GM21515 (cell line): Measurements from ENCODE around the gene DHX32.
A peak's percentile ranks its signal among the peaks of the same experiment; 100 is the strongest.
"Not testable (repeated sequence)": the region's sequence is repeated elsewhere in the genome, so short reads cannot be mapped to it uniquely, and the experiment has no call there.

ENCODE experiments used
- ATAC-seq: cut with Tn5 transposase; IDR thresholded peaks from one replicate; pipeline ENCODE4 v1.9.1; 2021; ENCODE audit not compliant: unreplicated experiment

Gene DHX32

DNA sequence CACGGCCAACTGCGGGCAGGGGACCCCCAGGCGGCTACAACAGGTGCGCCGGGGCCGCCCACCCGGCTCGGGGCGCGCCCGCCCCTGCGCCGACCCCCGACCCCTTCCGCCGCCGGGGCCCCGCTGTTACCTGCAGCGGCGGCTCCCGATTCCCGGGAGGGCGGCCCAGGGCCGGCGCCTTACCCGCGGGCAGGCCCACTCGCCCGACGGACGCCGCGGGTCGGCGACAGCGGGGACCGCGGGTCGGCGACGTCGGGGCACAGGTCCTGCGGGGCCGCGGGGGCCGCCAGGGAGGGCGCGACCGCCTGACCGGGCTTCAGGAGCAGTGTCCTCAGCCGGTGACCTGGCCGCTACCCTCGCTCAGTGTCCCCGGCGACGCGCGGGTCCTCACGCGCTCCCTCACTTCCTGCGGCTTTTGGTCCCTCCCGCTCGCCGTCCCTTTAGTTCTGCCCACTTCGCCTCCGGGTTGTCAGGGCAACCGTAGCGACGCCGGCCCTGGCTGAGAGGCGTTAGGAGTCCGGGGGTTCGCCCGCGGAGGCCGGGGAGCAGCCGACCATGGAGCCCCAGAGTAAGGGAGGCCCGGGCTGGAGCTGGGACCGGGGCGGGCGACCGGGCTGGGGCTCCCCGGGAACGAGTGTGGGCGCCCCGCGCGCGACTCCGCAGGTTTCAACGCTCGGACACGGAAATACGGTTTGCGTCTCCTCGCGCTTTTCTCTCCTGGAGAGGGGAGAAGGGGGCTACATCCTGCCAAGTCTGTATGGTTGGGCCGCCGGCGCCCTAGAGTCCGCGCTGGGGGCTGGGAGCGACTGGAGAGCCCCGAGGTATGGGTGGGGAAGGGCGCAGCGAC lies 15.2 kb upstream of the DHX32 start, which contains the start of gene FANK1:
FANK1 (plus strand) TSS at position 477 of the 847 bp plus-strand sequence; CDS start at position 556, 79 bp downstream.
- peak; percentile 89 for ATAC-seq

DNA sequence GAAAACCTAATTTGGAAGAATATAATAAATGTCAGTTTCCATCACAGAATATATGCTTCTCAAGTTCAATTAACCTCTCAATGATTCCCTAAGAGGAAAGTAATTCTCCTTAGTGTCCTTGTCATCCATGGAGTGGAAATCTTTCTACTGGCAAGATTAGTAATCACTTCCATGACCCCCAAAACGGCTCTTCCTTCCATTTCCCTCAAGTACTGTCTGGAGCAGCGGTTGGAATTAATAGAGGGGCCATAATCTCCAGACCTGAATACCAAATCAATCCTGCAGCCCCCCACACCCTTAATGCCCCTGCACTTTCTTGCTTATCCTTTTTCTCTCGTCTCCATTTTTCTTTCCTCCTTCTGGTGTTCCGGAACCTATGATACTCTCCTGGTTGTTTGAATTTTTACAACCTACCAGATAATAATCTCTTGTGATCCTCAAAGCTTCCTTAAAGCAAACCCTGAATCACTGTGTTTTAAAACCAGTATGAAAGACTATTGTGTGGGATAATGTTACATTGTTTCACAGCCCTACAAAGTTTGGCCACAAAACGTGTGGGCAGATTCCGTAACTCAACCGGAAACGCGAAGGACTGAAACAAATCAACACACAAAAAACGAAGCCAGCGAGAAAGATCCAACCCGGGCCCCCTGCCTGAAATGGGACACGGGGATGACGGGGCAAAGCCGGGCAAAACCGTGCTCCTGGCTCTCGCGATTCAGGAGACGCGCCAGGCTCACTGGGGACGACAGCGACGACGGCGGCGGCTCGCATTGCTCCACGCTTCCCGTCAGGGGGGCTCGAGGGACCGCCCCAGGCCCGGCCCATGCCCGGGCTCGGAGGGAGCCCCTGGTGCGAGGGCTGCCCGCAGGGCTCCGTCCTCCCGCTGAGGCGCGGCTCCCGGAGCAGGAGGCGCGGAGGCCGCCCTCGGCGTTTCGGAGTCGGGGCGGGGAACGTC lies 14.3 kb upstream of the DHX32 start:
- ATAC-seq: peak; percentile 49

DNA sequence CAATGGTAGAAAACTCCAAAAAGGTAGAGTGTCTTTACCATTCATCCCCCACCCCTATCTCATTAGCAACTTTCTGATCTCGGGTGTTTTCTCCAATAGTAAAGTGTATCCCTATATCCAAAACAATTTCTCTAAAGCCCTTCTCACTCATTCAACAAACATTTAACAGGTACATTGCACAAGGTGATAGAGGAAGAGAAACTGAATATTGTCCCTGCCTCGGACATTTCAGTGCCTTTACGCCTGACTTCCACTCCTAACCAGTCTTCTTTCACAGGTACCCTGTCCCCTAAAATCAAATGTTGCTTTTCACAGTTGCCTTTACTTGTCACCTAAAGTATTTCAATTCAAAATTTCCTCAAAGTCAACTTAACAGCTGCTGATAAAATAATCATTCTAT lies 13.1 kb upstream of the DHX32 start:
- ATAC-seq: not testable (repeated sequence)

DNA sequence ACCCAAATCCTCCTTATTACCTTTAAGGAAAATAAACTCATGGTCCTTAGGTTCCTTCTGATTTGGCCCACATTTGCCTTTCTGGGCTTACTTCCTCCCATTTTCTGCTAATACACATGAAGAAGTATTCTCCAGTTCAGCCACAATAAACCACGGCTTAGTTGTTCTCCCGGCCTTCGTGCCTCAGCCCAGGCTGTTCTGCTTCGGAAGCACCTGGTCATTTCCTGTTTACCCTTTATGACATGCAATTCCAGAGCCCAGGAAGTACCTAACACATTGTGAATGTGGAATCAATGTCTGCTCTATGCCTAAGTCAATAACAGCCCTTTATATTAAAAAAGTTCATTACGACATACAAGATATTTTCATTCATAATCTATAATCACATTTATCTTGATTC lies 11.3 kb upstream of the DHX32 start:
- not testable (repeated sequence) for ATAC-seq

DNA sequence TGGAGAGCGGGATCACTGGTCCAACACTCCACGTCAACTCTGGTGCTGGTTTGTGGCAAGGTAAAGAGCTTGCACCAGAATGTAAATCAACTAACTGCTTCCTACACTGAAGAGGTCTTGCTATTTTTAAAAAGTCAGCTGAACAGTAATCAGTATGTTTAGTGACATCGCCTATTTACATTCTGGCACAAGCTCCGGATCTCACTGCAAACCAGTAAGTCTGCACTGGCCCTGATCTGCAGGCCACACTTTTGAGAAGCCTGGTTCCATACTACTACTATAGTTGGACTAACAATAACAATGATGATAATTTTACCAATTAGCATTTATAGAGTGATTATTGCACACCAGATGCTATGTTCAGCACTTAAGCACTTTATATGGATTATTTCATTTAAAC lies 8.3 kb upstream of the DHX32 start:
- not testable (repeated sequence) for ATAC-seq

DNA sequence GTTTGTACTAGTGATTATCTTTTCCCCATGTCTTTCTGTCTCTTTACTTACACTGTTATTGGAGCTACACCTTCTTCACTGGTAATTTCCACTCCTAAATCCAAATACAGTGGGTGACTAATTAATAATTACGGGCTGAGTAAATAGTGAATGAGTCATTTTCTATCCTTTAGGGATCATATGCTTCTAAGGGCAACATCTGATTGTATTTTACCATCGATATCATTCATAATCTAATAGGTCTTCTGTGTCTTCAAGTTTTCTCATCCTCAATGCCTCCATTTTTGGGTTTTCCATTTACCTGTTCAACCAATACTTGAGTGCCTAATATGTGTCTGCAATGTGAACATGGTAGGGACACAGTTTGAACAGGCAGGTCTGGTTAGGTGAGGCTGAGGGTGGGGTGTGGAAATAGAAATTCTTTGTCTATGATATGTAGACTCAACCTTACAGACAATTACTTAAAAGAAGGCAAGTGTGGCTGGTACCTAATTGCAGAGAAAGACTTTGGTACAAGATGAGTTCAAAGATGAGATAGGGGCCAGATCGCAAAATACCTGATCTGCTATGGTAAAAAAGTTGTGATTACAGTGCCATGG lies 5.9 kb upstream of the DHX32 start:
- no peak for ATAC-seq

DNA sequence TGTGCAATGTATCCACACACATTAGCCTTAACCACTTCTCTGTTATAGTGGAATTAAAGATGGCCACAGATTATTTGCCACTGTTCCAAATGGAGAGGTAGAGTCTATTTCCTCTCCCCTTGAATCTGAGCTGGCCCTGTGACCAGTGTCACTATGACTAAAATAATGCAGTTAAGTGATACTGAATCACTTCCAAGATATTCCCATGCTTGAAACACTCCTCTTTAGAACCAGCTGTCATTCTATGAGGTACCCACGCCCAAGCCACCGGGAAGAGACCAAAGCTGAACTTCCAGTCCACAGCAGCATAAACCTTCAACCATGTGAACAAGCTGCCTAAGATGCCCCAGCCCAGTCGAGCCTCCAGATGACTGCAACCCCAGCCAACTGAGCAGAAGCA lies 2.1 kb upstream of the DHX32 start:
- no peak for ATAC-seq

DNA sequence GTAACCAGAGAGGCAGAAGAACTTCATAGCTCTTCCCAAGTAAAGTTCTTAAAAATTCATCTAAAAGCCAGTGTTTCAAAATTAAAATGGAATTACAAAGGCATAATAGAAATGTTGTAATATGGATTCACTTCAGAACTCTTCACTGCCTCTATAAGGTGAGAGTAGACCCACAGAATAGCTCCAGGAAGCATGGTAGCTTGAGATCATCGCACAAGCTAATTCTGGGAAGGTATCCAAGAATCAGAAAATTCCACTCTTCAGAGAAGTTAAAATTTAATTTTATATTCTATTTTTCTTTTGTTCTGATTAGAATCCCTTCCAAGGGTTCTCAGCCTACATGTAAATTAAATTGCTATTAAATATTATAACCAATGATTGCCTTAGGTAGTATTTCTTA lies 1.5 kb upstream of the DHX32 start:
- no peak for ATAC-seq

DNA sequence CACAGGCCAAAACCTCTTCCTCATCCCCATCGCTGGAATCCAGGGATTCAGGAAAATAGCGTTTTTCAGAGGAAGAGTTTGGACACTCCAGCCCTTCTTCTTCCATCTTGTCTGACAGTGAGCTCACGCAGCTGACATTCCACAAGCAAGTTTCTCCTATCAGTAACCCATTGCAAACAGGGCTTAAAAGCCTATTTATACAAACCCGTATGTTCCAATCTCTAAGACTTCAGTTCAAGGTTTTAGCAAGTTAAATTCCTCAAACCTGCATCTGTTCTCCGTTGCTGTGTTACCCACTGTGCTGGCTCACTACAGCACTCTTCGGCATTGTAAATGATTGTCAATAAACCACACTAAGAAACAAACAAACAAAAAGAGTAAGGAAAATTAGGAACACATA lies 373 bp downstream of the DHX32 start:
- no peak for ATAC-seq

DNA sequence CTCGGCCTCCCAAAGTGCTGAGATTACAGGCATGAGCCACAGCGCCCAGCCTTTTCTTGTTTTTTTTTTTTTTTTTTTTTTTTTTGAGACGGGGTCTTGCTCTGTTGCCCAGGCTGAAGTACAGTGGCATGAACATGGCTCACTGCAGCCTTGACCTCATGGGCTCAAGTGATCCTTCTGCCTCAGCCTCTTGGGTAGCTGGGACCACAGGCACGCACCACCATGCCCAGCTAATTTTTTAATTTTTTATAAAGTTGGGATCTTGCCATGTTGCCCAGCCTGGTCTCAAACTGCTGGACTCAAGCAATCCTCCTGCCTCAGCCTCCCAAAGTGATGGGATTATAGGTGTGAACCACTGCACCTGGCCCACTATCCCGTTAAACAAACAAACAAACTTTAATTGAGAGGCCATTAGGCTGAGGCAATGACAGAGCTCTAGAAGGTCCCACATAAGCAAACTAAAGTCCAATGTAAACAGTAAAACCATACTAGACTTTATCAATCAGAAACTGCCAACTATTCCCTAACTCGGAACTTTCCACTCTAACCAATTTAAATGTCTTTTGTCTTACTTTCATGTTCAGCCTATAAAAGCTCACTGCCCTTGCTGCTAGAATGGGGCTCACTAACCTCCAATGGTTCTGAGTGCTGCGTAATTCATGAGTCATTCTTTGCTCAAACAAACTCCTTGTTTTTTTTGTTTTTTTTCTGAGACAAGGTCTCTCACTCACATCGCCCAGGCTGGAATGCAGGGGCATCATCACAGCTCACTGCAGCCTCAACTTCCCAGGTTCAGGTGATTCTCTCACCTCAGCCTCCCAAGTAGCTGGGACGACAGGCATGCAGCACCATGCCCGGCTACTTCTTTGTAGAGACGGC lies 1.9 kb downstream of the DHX32 start:
- no peak for ATAC-seq

DNA sequence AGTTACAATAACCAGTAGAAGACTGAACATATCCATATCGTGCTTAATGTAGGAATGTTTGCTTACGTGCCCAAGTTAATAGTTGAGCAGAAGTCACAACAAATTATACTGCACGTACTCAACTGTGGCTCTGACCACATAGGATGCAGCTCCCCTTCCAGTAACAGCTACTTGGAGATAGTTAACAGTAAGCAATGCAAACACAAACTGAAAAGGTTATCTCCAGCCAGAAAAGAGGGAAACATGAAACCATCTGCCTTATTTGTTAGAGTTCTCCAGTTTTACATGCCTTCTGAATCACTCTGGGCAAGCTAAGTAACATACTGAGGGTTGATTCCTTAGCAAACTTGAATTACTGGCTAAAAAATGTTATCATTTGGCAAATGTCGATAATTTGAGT lies 9.8 kb downstream of the DHX32 start:
- no peak for ATAC-seq

DNA sequence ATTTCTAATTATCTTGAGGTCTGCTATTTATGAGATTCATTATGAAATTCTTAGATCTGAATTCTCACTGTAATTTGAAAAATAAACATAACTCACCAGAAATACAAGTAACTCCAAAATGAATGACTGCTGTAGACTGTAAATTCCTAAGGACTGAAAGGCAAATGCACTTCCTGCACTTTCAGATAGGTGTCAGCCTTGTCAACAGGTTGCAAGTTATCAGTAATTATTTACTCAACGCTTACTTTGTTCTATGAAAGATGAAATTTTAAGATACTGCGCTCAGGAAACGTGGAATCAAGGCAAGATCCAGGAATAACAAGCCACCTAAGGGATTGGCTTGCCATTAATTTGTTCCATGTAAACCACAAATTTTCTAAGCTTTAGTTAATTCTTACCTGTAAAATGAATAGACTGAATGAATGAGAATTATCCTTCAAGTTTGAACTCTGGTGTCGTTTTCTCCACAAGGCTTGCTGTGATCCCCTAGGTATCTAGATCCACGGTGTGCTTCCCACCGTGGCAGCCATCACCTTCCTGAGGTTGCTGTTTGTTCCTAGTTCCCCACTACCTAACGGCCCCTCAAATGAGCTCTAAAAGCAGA lies 12.6 kb downstream of the DHX32 start:
- ATAC-seq: peak; percentile 62

DNA sequence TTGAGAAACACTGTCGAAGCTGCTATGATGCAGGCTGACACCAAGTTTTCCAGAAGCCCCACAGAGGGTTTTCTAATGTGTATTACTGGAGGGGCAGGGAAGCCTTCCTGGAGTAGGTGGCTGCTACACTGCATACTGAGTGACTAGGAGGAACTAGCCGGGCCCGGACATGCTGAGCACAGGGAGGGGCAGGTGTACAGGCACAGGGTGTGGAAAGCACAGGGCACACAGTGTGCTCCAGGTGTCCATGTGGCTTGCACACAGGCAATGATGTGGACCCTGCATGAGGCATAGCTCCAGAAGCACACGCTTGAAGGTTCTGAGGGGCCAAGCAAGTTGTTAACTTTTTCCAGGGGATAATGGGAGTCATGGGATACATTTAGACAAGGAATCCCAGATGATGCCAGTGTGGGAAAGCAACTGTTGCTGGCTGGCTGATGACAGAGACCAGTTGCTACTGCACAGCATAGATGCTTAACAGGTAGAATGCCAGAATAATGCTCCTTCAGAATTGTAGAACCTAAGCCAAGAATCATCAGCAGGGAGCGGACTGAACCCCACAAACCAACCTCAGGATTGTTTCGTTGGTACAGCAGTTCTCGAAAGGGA lies 14.6 kb downstream of the DHX32 start:
- no peak for ATAC-seq

DNA sequence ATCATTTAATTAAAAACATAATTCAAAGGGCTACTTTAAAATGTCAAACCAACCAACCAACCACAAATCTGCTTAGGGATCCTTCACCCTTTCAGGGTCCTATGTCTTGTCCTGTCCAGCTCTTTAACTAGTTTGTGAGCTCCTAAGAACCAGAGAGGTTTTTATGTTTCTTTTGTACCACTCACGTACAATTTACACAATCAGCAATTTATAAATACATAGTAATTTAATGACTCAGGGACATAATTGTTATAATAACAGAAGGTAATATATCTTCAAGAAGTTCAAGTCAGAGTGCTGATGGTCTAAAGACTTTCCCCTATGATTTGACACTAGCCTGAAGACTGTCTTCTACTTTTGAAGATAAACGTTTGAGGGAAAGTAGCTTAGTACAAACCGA lies 16.0 kb downstream of the DHX32 start:
- ATAC-seq: no peak

DNA sequence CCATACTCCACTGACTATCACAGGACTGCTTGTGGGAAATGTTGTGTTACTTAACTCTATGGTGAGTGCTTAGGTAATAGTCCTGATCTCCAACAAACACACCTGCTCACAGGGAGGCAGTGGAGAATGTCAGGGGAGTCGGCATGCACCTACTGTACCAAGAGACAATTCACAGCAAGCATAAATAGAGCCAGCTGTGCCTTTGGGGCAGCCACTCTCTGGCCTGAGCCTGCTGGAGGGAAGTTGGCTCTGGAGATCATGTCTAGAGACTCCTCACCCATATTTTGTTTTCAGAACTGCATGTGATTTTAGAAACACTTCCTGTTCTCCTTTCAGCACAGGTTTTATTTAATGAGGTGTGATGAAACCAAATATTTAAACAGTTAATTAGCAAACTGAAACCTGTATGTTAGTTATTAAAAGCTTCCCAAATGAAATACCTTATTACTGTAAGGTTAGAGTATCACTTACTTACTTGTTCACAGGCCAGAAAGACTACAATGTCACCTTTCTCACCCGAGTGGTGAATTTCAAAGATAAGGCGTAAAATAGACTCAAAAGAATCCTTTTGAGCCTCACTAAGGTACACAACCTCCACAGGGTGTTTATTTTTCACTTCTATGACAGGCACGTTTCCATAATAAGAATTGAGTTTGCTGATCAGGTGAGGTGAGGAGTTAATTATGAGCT lies 21.8 kb downstream of the DHX32 start:
- ATAC-seq: no peak

DNA sequence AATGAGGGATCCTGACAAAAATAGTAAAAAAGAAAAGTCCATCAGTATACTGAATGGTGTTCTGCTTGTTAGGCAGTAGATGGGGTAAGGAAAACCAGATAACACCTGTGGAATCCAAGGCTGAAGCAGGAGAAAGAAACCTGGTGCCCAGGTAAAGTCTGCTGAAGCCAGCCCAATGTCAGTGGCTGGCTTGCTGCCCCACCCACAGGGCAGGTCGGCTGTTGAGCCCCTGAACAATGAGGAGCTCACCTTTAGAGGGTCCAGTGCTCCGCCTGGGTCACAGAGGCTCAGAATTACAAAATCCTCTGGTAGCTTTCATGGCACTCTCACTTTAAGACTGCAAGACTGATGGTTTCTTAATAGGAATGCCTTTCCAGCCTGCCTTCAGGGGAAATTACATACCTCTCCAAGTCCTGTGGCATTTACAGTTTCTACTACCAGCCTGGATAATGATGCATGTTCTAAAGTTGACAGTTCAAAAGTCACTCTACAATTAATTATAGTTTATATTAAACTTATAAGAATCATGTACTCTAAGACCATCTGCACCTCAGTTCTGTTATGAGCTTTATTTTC lies 23.8 kb downstream of the DHX32 start:
- no peak for ATAC-seq

DNA sequence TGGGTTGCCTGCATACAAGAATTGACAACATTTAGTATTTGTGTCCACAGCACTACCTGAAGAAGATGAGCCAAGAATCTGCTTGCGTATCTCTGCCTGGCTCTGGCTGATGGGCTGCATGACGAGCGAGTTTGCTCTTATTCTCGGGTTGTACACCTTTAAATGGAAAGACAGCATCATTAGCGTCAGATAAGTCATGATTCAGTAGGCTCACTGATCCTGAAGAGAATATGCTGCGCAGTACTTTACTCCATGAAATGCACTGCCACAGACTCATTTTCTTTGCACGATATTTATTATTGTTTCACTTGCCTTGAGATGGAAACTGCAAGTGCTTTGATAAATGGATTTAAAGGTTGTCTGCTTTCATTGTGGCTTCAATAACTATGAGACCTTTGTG lies 28.6 kb downstream of the DHX32 start:
- no peak for ATAC-seq
